ENCODE measurements around the gene NECTIN1. TPM values are rescaled to one million over a fixed set of nuclear protein-coding genes. Genes with fewer than 3 reads are reported as not detected.

NECTIN1 gene
- total and polyA plus RNA-seq, 2 of the 13 experiments (the other 11 are each of a cell fraction or from before 2014, with no cell fraction given) = 3.9 to 7.3 TPM

DNA sequence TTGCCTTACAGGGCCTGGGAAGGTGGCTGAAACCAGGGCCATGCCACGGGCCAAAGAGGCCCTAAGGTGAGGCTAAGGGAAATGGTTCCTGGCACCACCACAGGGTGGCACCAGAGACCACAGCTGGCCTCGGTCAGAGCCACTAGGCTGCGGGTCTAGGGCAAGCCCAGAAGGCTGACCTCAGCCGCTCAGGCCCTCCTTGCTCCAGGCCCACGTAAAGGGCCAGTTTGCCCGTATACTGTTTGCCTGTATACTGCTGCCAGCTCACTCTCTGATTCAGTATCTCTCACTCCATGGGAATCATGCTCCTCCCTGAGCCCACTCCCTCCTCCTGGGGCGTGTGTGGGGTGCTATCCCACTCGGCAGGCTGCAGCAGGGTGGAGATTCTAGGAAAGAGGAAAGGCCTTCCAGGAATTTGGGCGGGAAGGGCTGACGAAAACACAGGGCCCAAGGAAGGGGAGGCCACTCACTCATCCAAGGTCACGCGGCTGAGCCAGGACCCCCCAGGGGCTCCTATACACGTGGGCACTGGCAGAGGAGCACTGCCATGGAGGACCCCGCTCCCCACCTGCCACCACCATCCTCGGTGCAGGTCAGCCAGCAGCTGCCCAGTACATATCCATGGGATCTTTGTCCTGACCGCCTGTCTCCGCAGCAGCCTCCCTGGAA is 62.4 kb downstream of the NECTIN1 start (continued):
- no peak for TF ChIP-seq ZNF709 (CRISPR knock-in tag; IDR thresholded peaks at IDR 0.05)
- TF ChIP-seq, protein P1, sequence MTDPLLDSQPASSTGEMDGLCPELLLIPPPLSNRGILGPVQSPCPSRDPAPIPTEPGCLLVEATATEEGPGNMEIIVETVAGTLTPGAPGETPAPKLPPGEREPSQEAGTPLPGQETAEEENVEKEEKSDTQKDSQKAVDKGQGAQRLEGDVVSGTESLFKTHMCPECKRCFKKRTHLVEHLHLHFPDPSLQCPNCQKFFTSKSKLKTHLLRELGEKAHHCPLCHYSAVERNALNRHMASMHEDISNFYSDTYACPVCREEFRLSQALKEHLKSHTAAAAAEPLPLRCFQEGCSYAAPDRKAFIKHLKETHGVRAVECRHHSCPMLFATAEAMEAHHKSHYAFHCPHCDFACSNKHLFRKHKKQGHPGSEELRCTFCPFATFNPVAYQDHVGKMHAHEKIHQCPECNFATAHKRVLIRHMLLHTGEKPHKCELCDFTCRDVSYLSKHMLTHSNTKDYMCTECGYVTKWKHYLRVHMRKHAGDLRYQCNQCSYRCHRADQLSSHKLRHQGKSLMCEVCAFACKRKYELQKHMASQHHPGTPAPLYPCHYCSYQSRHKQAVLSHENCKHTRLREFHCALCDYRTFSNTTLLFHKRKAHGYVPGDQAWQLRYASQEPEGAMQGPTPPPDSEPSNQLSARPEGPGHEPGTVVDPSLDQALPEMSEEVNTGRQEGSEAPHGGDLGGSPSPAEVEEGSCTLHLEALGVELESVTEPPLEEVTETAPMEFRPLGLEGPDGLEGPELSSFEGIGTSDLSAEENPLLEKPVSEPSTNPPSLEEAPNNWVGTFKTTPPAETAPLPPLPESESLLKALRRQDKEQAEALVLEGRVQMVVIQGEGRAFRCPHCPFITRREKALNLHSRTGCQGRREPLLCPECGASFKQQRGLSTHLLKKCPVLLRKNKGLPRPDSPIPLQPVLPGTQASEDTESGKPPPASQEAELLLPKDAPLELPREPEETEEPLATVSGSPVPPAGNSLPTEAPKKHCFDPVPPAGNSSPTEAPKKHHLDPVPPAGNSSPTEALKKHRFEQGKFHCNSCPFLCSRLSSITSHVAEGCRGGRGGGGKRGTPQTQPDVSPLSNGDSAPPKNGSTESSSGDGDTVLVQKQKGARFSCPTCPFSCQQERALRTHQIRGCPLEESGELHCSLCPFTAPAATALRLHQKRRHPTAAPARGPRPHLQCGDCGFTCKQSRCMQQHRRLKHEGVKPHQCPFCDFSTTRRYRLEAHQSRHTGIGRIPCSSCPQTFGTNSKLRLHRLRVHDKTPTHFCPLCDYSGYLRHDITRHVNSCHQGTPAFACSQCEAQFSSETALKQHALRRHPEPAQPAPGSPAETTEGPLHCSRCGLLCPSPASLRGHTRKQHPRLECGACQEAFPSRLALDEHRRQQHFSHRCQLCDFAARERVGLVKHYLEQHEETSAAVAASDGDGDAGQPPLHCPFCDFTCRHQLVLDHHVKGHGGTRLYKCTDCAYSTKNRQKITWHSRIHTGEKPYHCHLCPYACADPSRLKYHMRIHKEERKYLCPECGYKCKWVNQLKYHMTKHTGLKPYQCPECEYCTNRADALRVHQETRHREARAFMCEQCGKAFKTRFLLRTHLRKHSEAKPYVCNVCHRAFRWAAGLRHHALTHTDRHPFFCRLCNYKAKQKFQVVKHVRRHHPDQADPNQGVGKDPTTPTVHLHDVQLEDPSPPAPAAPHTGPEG (CRISPR knock-in tag; IDR thresholded peaks at IDR 0.05) = no peak
- no peak; the same call in 1 of the 2 replicates for TF ChIP-seq ELF3 (CRISPR knock-in tag; IDR thresholded peaks at IDR 0.05)
- TF ChIP-seq, protein P2, sequence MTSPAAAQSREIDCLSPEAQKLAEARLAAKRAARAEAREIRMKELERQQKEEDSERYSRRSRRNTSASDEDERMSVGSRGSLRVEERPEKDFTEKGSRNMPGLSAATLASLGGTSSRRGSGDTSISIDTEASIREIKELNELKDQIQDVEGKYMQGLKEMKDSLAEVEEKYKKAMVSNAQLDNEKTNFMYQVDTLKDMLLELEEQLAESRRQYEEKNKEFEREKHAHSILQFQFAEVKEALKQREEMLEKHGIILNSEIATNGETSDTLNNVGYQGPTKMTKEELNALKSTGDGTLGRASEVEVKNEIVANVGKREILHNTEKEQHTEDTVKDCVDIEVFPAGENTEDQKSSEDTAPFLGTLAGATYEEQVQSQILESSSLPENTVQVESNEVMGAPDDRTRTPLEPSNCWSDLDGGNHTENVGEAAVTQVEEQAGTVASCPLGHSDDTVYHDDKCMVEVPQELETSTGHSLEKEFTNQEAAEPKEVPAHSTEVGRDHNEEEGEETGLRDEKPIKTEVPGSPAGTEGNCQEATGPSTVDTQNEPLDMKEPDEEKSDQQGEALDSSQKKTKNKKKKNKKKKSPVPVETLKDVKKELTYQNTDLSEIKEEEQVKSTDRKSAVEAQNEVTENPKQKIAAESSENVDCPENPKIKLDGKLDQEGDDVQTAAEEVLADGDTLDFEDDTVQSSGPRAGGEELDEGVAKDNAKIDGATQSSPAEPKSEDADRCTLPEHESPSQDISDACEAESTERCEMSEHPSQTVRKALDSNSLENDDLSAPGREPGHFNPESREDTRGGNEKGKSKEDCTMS (CRISPR knock-in tag; conservative IDR thresholded peaks at IDR 0.05) = no peak
- TF ChIP-seq SNRNP70 (IDR thresholded peaks at IDR 0.05; ENCODE audit: low read depth, low read length) = no peak
- TF ChIP-seq IKZF1 (IDR thresholded peaks at IDR 0.05) = no peak
- TF ChIP-seq POLR2A (IDR thresholded peaks at IDR 0.05; ENCODE audit: insufficient read depth in 1 of 2, low read depth in 2 of 2, low read length in 2 of 2) = no peak
- peak; percentile 15 for TF ChIP-seq TEAD3 (CRISPR knock-in tag; optimal IDR thresholded peaks at IDR 0.05; ENCODE audit: borderline replicate concordance)
- TF ChIP-seq TIGD3 (CRISPR knock-in tag; IDR thresholded peaks at IDR 0.05; ENCODE audit: borderline replicate concordance) = no peak
- no peak for TF ChIP-seq TEAD2 (CRISPR knock-in tag; IDR thresholded peaks at IDR 0.05)
- TF ChIP-seq ZBED4 (CRISPR knock-in tag; IDR thresholded peaks at IDR 0.05; ENCODE audit: borderline replicate concordance) = peak; percentile 63; the same call in 1 of the 2 replicates
- TF ChIP-seq ZNF570 (CRISPR knock-in tag; IDR thresholded peaks at IDR 0.05; ENCODE audit: borderline replicate concordance) = no peak
- TF ChIP-seq ZNF557 (CRISPR knock-in tag; IDR thresholded peaks at IDR 0.05) = no peak
- TF ChIP-seq ZNF546 (CRISPR knock-in tag; conservative IDR thresholded peaks at IDR 0.05) = no peak

Measured in HepG2 (cell line).